T47D (cell line): ENCODE data around the gene CCDC82.

ENCODE experiments used
- DNase-seq, 2 experiments: peaks; one replicate each; pipeline versions ENCODE4 v3.0.0 to v3.0.0-alpha.2; 2011 to 2012; ENCODE audit warnings: low read depth in 1 of 2, low spot score in 1 of 2
- JUND ChIP-seq: IDR thresholded peaks from 2 replicates; pipeline ENCODE4 v1.6.1; 2012; ENCODE audit warnings: low read depth
- in situ Hi-C: cut with HindIII; loops from 2 replicates; pipeline ENCODE4 v1.10.0; 2016; ENCODE audit warnings: low sequenced_read_pairs, low pct_unique_long_range_greater_than_20kb

Gene CCDC82

GRCh38 chr11:96307776-96308140 lies 82.0 kb downstream of the CCDC82 start:
- DNase-seq = no peak
- in situ Hi-C loops = no loop called here
- no peak for TF ChIP-seq JUND

GRCh38 chr11:96306933-96307775 lies 82.6 kb downstream of the CCDC82 start:
- peak; percentile 33 to 87 for DNase-seq
- in situ Hi-C loops = no loop called here
- no peak for TF ChIP-seq JUND

- DNase-seq = no peak
- in situ Hi-C loops = no loop called here
- no peak for TF ChIP-seq JUND
Observed at GRCh38 chr11:96306600-96306932, 83.1 kb downstream of the CCDC82 start.

- no peak for DNase-seq
- TF ChIP-seq JUND = no peak
- in situ Hi-C loops = no loop called here
Observed at GRCh38 chr11:96306071-96306470, 83.6 kb downstream of the CCDC82 start.

- in situ Hi-C loops = no loop called here
- TF ChIP-seq JUND = no peak
- DNase-seq = no peak
Observed at GRCh38 chr11:96303980-96304379, 85.7 kb downstream of the CCDC82 start.

- DNase-seq = no peak
- in situ Hi-C loops = no loop called here
- no peak for TF ChIP-seq JUND
Observed at GRCh38 chr11:96303064-96303463, 86.6 kb downstream of the CCDC82 start.
